ENCODE results near the gene YBEY.
A peak's percentile ranks its signal among the peaks of the same experiment; 100 is the strongest.

The YBEY gene

GRCh38 chr21:46252840-46253239 is 33.3 kb upstream of the YBEY start:
- H3K36me3 ChIP-seq (ENCODE audit: insufficient read depth, low read length), result peaks cover 96% of the 10 kb centered on the region
- H3K27ac ChIP-seq (ENCODE audit: low read length), result no peak overlapping the region
- DNase-seq (no peak), ATAC-seq (ENCODE audit: insufficient read depth, low read depth) (no peak)
- no peak overlapping the region for H3K4me3 ChIP-seq (ENCODE audit: low read depth in 1 of 2, low read length in 2 of 2)
- H3K9me3 ChIP-seq (ENCODE audit: insufficient read depth, low read length, severe bottlenecking), result no peaks in the 10 kb centered on the region
- H2AFZ ChIP-seq (ENCODE audit: low read depth, low read length), result no peak overlapping the region
- H3K79me2 ChIP-seq (ENCODE audit: insufficient read depth, low read length), result peaks cover under 1% of the 10 kb centered on the region; the same call in 1 of the 2 replicates
- no peak overlapping the region for H3K9ac ChIP-seq (ENCODE audit: low read depth, low read length)
- H3K4me1 ChIP-seq (ENCODE audit: insufficient read depth, low read length), result 0 out of 2 replicates have a peak, but pooled peaks cover 5% of the 10 kb centered on the region
- peaks cover 25% of the 10 kb centered on the region for H4K20me1 ChIP-seq (ENCODE audit: insufficient read depth, low read length)
- TF ChIP-seq EZH2 (IDR thresholded peaks at IDR 0.05; ENCODE audit: borderline replicate concordance, low read depth, low read length, severe bottlenecking), result no peak
- TF ChIP-seq CTCF (IDR thresholded peaks at IDR 0.05; ENCODE audit: borderline replicate concordance, extremely low read depth, low read length, poor library complexity, severe bottlenecking), result no peak
- no peaks in the 10 kb centered on the region for H3K27me3 ChIP-seq (ENCODE audit: insufficient read depth, low read length, poor library complexity)
- no peak overlapping the region for H3K4me2 ChIP-seq (ENCODE audit: insufficient read depth, low read length)

GRCh38 chr21:46253610-46254124 is 32.5 kb upstream of the YBEY start:
- peak; percentile 76 for ATAC-seq (ENCODE audit: insufficient read depth, low read depth)
- Histone ChIP-seq H3K79me2 (ENCODE audit: insufficient read depth, low read length) (peaks cover 3% of the 10 kb centered on the region; the same call in 1 of the 2 replicates), H3K4me1 (ENCODE audit: insufficient read depth, low read length) (0 out of 2 replicates have a peak, but pooled peaks cover 5% of the 10 kb centered on the region), H2AFZ (ENCODE audit: low read depth, low read length) (no peak overlapping the region), H3K36me3 (ENCODE audit: insufficient read depth, low read length) (peaks cover 96% of the 10 kb centered on the region), H3K4me2 (ENCODE audit: insufficient read depth, low read length) (no peak overlapping the region), H3K9ac (ENCODE audit: low read depth, low read length) (no peak overlapping the region), H3K27me3 (ENCODE audit: insufficient read depth, low read length, poor library complexity) (no peaks in the 10 kb centered on the region), H4K20me1 (ENCODE audit: insufficient read depth, low read length) (peaks cover 22% of the 10 kb centered on the region), H3K9me3 (ENCODE audit: insufficient read depth, low read length, severe bottlenecking) (no peaks in the 10 kb centered on the region), H3K4me3 (ENCODE audit: low read depth in 1 of 2, low read length in 2 of 2) (no peak overlapping the region), H3K27ac (ENCODE audit: low read length) (0 out of 2 replicates have a peak overlapping the region, but pooled peaks have one; percentile 11)
- TF ChIP-seq CTCF (IDR thresholded peaks at IDR 0.05; ENCODE audit: borderline replicate concordance, extremely low read depth, low read length, poor library complexity, severe bottlenecking), result no peak
- no peak for TF ChIP-seq EZH2 (IDR thresholded peaks at IDR 0.05; ENCODE audit: borderline replicate concordance, low read depth, low read length, severe bottlenecking)
- DNase-seq, result peak; percentile 55

GRCh38 chr21:46254208-46254975 is 31.8 kb upstream of the YBEY start:
- no peak overlapping the region for H3K4me3 ChIP-seq (ENCODE audit: low read depth in 1 of 2, low read length in 2 of 2)
- ATAC-seq (ENCODE audit: insufficient read depth, low read depth) (no peak), DNase-seq (no peak)
- no peak overlapping the region for H3K9ac ChIP-seq (ENCODE audit: low read depth, low read length)
- 0 out of 2 replicates have a peak, but pooled peaks cover 5% of the 10 kb centered on the region for H3K4me1 ChIP-seq (ENCODE audit: insufficient read depth, low read length)
- no peak overlapping the region for H3K4me2 ChIP-seq (ENCODE audit: insufficient read depth, low read length)
- peaks cover 3% of the 10 kb centered on the region; the same call in 1 of the 2 replicates for H3K79me2 ChIP-seq (ENCODE audit: insufficient read depth, low read length)
- H3K36me3 ChIP-seq (ENCODE audit: insufficient read depth, low read length), result peaks cover 96% of the 10 kb centered on the region
- H4K20me1 ChIP-seq (ENCODE audit: insufficient read depth, low read length), result peaks cover 19% of the 10 kb centered on the region
- no peak overlapping the region for H3K27ac ChIP-seq (ENCODE audit: low read length)
- no peaks in the 10 kb centered on the region for H3K27me3 ChIP-seq (ENCODE audit: insufficient read depth, low read length, poor library complexity)
- H3K9me3 ChIP-seq (ENCODE audit: insufficient read depth, low read length, severe bottlenecking), result no peaks in the 10 kb centered on the region
- H2AFZ ChIP-seq (ENCODE audit: low read depth, low read length), result no peak overlapping the region
- no peak for TF ChIP-seq CTCF (IDR thresholded peaks at IDR 0.05; ENCODE audit: borderline replicate concordance, extremely low read depth, low read length, poor library complexity, severe bottlenecking)
- no peak for TF ChIP-seq EZH2 (IDR thresholded peaks at IDR 0.05; ENCODE audit: borderline replicate concordance, low read depth, low read length, severe bottlenecking)
